ENCODE data around the gene SUPT7L.
"Not testable (repeated sequence)": the region's sequence is repeated elsewhere in the genome, so short reads cannot be mapped to it uniquely, and the experiment has no call there.

Gene SUPT7L

GRCh38 chr2:27627963-27628766, 35.2 kb downstream of the SUPT7L start:
- H3K36me3 ChIP-seq (ENCODE audit: control insufficient read depth, insufficient read depth, low read length), result peaks cover 7% of the 10 kb centered on the region
- H3K9ac ChIP-seq (ENCODE audit: low read length), result peak overlapping the region; percentile 66
- no peaks in the 10 kb centered on the region for H3K27me3 ChIP-seq (ENCODE audit: control insufficient read depth, insufficient read depth, low read length)
- H3K27ac ChIP-seq (ENCODE audit: low read depth, low read length), result peak overlapping the region; percentile 59
- H3K4me3 ChIP-seq (ENCODE audit: low read length), result peak overlapping the region; percentile 97
- H3K4me1 ChIP-seq (ENCODE audit: control insufficient read depth, insufficient read depth, low read length), result peaks cover 5% of the 10 kb centered on the region

GRCh38 chr2:27626921-27627320, 36.5 kb downstream of the SUPT7L start:
- H3K27ac ChIP-seq (ENCODE audit: low read depth, low read length); H3K4me1 ChIP-seq (ENCODE audit: control insufficient read depth, insufficient read depth, low read length); H3K4me3 ChIP-seq (ENCODE audit: low read length); H3K27me3 ChIP-seq (ENCODE audit: control insufficient read depth, insufficient read depth, low read length); H3K36me3 ChIP-seq (ENCODE audit: control insufficient read depth, insufficient read depth, low read length); H3K9ac ChIP-seq (ENCODE audit: low read length): not testable (repeated sequence)

DNA sequence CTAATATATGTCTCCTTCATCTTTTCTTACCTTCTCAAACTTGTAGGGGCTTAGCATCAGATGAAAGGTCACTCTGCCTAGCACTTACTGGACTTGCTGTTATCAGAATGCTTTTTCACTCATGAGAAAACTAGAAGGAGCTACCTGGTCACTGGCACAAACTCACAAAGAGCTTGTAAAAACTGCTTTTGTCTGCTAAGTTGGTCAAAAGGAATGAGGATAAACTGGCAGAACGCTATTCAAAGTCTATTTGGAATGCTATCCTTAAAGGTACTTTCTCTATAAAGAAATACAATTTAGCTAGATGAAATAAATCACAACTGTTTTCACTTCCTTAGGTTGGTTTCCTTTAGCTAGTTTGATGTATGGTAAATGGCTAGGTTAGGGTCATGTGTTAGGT, 37.1 kb downstream of the SUPT7L start:
- H3K9ac ChIP-seq (ENCODE audit: low read length); H3K27me3 ChIP-seq (ENCODE audit: control insufficient read depth, insufficient read depth, low read length); H3K27ac ChIP-seq (ENCODE audit: low read depth, low read length); H3K4me1 ChIP-seq (ENCODE audit: control insufficient read depth, insufficient read depth, low read length); H3K4me3 ChIP-seq (ENCODE audit: low read length); H3K36me3 ChIP-seq (ENCODE audit: control insufficient read depth, insufficient read depth, low read length): not testable (repeated sequence)

GRCh38 chr2:27624943-27625342, 38.5 kb downstream of the SUPT7L start:
- H3K9ac ChIP-seq (ENCODE audit: low read length), result no peak overlapping the region
- H3K4me1 ChIP-seq (ENCODE audit: control insufficient read depth, insufficient read depth, low read length), result peaks cover 5% of the 10 kb centered on the region
- H3K27ac ChIP-seq (ENCODE audit: low read depth, low read length), result no peak overlapping the region
- H3K4me3 ChIP-seq (ENCODE audit: low read length), result no peak overlapping the region
- H3K27me3 ChIP-seq (ENCODE audit: control insufficient read depth, insufficient read depth, low read length), result no peaks in the 10 kb centered on the region
- peaks cover 10% of the 10 kb centered on the region for H3K36me3 ChIP-seq (ENCODE audit: control insufficient read depth, insufficient read depth, low read length)

- H3K4me3 ChIP-seq (ENCODE audit: low read length), result no peak overlapping the region
- H3K36me3 ChIP-seq (ENCODE audit: control insufficient read depth, insufficient read depth, low read length), result peaks cover 10% of the 10 kb centered on the region
- H3K27me3 ChIP-seq (ENCODE audit: control insufficient read depth, insufficient read depth, low read length), result no peaks in the 10 kb centered on the region
- peaks cover 2% of the 10 kb centered on the region for H3K4me1 ChIP-seq (ENCODE audit: control insufficient read depth, insufficient read depth, low read length)
- H3K9ac ChIP-seq (ENCODE audit: low read length), result no peak overlapping the region
- H3K27ac ChIP-seq (ENCODE audit: low read depth, low read length), result no peak overlapping the region
These were observed 40.5 kb downstream of the SUPT7L start for GRCh38 chr2:27622921-27623384.

DNA sequence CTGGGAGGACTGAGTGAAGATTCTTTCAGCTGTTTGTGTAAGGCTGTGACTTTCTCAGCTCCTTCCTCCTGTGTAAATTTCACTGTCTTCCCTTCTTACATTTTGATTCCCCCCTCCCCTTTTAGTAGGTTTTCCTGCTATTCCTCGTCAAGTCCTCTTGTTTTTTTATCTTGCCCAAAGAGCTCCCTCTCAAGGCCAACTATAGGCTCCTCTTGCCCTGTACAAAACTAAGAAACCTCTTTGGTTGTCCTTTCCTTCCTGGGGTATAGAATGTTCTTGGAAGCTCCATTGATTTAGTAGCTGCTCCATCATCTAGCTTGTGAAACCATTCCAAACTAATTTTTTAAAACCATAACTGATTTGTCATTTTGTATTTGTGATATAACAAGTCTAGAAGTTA, 41.9 kb downstream of the SUPT7L start:
- H3K27me3 ChIP-seq (ENCODE audit: control insufficient read depth, insufficient read depth, low read length), result no peaks in the 10 kb centered on the region
- no peak overlapping the region for H3K9ac ChIP-seq (ENCODE audit: low read length)
- no peak overlapping the region for H3K27ac ChIP-seq (ENCODE audit: low read depth, low read length)
- H3K4me1 ChIP-seq (ENCODE audit: control insufficient read depth, insufficient read depth, low read length), result no peaks in the 10 kb centered on the region
- no peak overlapping the region for H3K4me3 ChIP-seq (ENCODE audit: low read length)
- peaks cover 21% of the 10 kb centered on the region for H3K36me3 ChIP-seq (ENCODE audit: control insufficient read depth, insufficient read depth, low read length)

DNA sequence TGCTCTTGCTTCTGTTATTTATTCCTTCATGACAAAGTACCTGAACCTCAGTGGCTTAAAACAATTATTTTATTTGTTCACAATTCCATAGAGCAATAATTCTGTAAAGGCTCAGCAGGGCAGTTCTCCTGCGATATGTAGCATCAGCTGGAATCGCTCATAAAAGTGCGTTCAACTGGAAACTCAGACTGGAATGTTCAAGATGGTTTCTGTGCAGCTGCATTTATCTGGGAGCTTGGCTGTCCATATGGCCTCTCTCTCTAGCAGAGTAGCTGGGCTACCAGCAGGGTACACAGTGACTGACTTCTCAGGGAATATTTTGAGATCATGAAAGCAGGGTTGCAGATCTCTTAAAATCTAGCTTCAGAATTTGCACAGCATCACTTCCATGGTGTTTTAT, 48.1 kb downstream of the SUPT7L start:
- H3K27me3 ChIP-seq (ENCODE audit: control insufficient read depth, insufficient read depth, low read length), result no peaks in the 10 kb centered on the region
- H3K27ac ChIP-seq (ENCODE audit: low read depth, low read length), result no peak overlapping the region
- no peak overlapping the region for H3K4me3 ChIP-seq (ENCODE audit: low read length)
- no peak overlapping the region for H3K9ac ChIP-seq (ENCODE audit: low read length)
- H3K36me3 ChIP-seq (ENCODE audit: control insufficient read depth, insufficient read depth, low read length), result peaks cover 19% of the 10 kb centered on the region
- no peaks in the 10 kb centered on the region for H3K4me1 ChIP-seq (ENCODE audit: control insufficient read depth, insufficient read depth, low read length)

GRCh38 chr2:27613985-27614384, 49.4 kb downstream of the SUPT7L start:
- Histone ChIP-seq H3K9ac (ENCODE audit: low read length) (no peak overlapping the region), H3K27ac (ENCODE audit: low read depth, low read length) (no peak overlapping the region), H3K36me3 (ENCODE audit: control insufficient read depth, insufficient read depth, low read length) (peaks cover 19% of the 10 kb centered on the region), H3K27me3 (ENCODE audit: control insufficient read depth, insufficient read depth, low read length) (no peaks in the 10 kb centered on the region), H3K4me3 (ENCODE audit: low read length) (no peak overlapping the region), H3K4me1 (ENCODE audit: control insufficient read depth, insufficient read depth, low read length) (no peaks in the 10 kb centered on the region)

GRCh38 chr2:27606611-27607010, 56.8 kb downstream of the SUPT7L start:
- Histone ChIP-seq H3K27me3 (ENCODE audit: control insufficient read depth, insufficient read depth, low read length) (no peaks in the 10 kb centered on the region), H3K27ac (ENCODE audit: low read depth, low read length) (no peak overlapping the region), H3K4me3 (ENCODE audit: low read length) (no peak overlapping the region), H3K9ac (ENCODE audit: low read length) (no peak overlapping the region), H3K36me3 (ENCODE audit: control insufficient read depth, insufficient read depth, low read length) (peaks cover 7% of the 10 kb centered on the region), H3K4me1 (ENCODE audit: control insufficient read depth, insufficient read depth, low read length) (no peaks in the 10 kb centered on the region)

Data from rectal smooth muscle tissue (tissue), 1 donor.